Measurements from ENCODE around the gene UBE2G1.

- TF ChIP-seq POLR2A (IDR thresholded peaks at IDR 0.05) = no peak
- TF ChIP-seq, protein P1, sequence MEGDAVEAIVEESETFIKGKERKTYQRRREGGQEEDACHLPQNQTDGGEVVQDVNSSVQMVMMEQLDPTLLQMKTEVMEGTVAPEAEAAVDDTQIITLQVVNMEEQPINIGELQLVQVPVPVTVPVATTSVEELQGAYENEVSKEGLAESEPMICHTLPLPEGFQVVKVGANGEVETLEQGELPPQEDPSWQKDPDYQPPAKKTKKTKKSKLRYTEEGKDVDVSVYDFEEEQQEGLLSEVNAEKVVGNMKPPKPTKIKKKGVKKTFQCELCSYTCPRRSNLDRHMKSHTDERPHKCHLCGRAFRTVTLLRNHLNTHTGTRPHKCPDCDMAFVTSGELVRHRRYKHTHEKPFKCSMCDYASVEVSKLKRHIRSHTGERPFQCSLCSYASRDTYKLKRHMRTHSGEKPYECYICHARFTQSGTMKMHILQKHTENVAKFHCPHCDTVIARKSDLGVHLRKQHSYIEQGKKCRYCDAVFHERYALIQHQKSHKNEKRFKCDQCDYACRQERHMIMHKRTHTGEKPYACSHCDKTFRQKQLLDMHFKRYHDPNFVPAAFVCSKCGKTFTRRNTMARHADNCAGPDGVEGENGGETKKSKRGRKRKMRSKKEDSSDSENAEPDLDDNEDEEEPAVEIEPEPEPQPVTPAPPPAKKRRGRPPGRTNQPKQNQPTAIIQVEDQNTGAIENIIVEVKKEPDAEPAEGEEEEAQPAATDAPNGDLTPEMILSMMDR (IDR thresholded peaks at IDR 0.05) = no peak
Observed at GRCh38 chr17:4314618-4315017, 51.9 kb downstream of the UBE2G1 start.

All from esophagus squamous epithelium (tissue), 4 donors.